Activated CD8-positive, alpha-beta memory T cell treated with anti-CD3 and anti-CD28 coated beads, Interleukin-2, amount 10 ng/mL, durations not matched to agents 7 days and 5 days (primary cell): ENCODE measurements around the gene MXD1. TPM values are rescaled to one million over a fixed set of nuclear protein-coding genes. Genes with fewer than 3 reads are reported as not detected.
A peak's percentile ranks its signal among the peaks of the same experiment; 100 is the strongest.
"Not testable (repeated sequence)": the region's sequence is repeated elsewhere in the genome, so short reads cannot be mapped to it uniquely, and the experiment has no call there.

ENCODE experiments used
- ATAC-seq: fragments of 150-1000 bp; cut with Tn5 transposase; one replicate; pipeline ENCODE4 v1.10.0; 2021; ENCODE audit warnings: moderate library complexity
- CTCF ChIA-PET: fragments of 350-600 bp; sonication (Branson Sonifier 250); formaldehyde crosslinking; loops from one replicate; lab custom pipeline; 2021; ENCODE audit warnings: antibody characterized with exemption; lab: Charles Lee
- DNase-seq: peaks from one replicate; pipeline ENCODE4 v3.0.0-alpha.2; 2020
- H3K27ac Mint-ChIP-seq: one replicate; pipeline ENCODE4 v1.8.0; 2021; ENCODE audit warnings: mild to moderate bottlenecking, mixed read lengths
- H3K27me3 Mint-ChIP-seq: one replicate; pipeline ENCODE4 v1.8.0; 2021; ENCODE audit warnings: mixed read lengths
- H3K36me3 Mint-ChIP-seq: one replicate; pipeline ENCODE4 v1.8.0; 2021; ENCODE audit warnings: mild to moderate bottlenecking, mixed read lengths
- H3K4me1 Mint-ChIP-seq: one replicate; pipeline ENCODE4 v1.8.0; 2021; ENCODE audit warnings: mixed read lengths
- H3K4me3 Mint-ChIP-seq: one replicate; pipeline ENCODE4 v1.8.0; 2021; ENCODE audit warnings: mild to moderate bottlenecking, moderate library complexity, mixed read lengths
- H3K9me3 Mint-ChIP-seq: one replicate; pipeline ENCODE4 v1.8.0; 2022; ENCODE audit warnings: low read depth, mixed read lengths
- total RNA-seq, 2 experiments: library from RNA; stranded (reverse); gene quantifications; one replicate each; pipeline ENCODE4 v1.2.3, GENCODE V29; 2021

MXD1 gene
- total RNA-seq, 2 experiments from 2014 or later: 19.3 to 22.3 TPM

DNA sequence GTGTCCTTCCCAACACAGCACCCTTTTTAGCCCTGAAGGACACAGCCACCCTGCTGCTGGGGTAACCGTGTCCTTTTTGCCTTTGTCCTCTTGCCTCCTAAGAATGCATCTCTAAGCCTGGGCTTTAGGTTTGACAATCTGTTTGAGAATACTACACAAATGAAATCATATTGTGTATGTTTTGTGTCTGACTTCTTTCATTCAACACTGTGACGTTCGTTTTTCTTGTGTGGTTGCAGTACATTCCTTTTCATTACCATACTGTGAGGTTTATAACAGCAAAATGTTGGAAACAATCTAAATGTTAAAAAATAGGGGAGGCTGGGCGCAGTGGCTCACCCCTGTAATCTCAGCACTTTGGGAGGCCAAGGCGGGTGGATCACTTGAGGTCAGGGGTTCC lies 35.3 kb downstream of the MXD1 start:
- Mint-ChIP-seq H3K4me1 (peaks cover 31% of the 10 kb centered on the region), H3K27me3 (peaks cover under 1% of the 10 kb centered on the region), H3K27ac (no peak overlapping the region), H3K4me3 (no peak overlapping the region), H3K36me3 (peaks cover 2% of the 10 kb centered on the region), H3K9me3 (no peaks in the 10 kb centered on the region)
- ATAC-seq (no peak), DNase-seq (peak; percentile 38)
- CTCF ChIA-PET: interaction anchor here (0.6 kb wide), 1 partner anchor 64 kb away, joined by 3 read pairs; no protein-coding TSS in a partner anchor

DNA sequence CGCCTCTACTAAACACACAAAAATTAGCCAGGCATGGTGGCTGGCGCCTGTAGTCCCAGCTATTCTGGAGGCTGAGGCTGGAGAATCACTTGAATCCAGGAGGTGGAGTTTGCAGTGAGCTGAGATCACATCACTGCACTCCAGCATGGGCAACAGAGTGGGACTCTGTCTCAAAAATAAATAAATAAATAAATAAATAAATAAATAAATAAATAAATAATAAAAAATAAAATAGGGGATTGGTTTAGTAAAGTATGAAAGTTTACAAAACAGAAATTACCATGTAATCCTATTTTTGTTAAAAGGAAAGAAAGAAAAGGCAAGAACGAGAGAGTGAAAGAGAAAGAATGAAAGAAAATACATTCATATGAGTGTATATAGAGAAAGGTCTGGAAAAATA lies 35.8 kb downstream of the MXD1 start:
- not testable (repeated sequence) for ATAC-seq, DNase-seq

GRCh38 chr2:69952336-69953115 lies 37.6 kb downstream of the MXD1 start:
- ATAC-seq (no peak), DNase-seq (peak; percentile 27)
- Mint-ChIP-seq H3K9me3 (no peaks in the 10 kb centered on the region), H3K4me1 (peaks cover 9% of the 10 kb centered on the region), H3K27ac (peak overlapping the region; percentile 56), H3K4me3 (no peak overlapping the region), H3K36me3 (no peaks in the 10 kb centered on the region), H3K27me3 (peaks cover 23% of the 10 kb centered on the region)
- CTCF ChIA-PET: interaction anchor here (1.1 kb wide), 1 partner anchor 119 kb away, joined by 3 read pairs; no protein-coding TSS in a partner anchor

More for the DNA sequence above, 35.8 kb downstream of the MXD1 start:
- not testable (repeated sequence) for H3K27ac Mint-ChIP-seq, H3K36me3 Mint-ChIP-seq, H3K27me3 Mint-ChIP-seq, H3K9me3 Mint-ChIP-seq, H3K4me3 Mint-ChIP-seq
- CTCF ChIA-PET: interaction anchor here (0.6 kb wide), 1 partner anchor 64 kb away, joined by 3 read pairs; no protein-coding TSS in a partner anchor
- peaks cover 26% of the 10 kb centered on the region for H3K4me1 Mint-ChIP-seq

GRCh38 chr2:69954084-69954483 lies 39.2 kb downstream of the MXD1 start:
- CTCF ChIA-PET: no interaction called here
- Mint-ChIP-seq H3K4me3 (no peak overlapping the region), H3K36me3 (no peaks in the 10 kb centered on the region), H3K9me3 (no peaks in the 10 kb centered on the region), H3K27me3 (peaks cover 26% of the 10 kb centered on the region), H3K27ac (no peak overlapping the region), H3K4me1 (peaks cover 11% of the 10 kb centered on the region)
- ATAC-seq (no peak), DNase-seq (no peak)

GRCh38 chr2:69955029-69955428 lies 40.1 kb downstream of the MXD1 start:
- peaks cover 31% of the 10 kb centered on the region for H3K27me3 Mint-ChIP-seq
- CTCF ChIA-PET: interaction anchor here (0.7 to 1.5 kb wide), 3 partner anchors 8 to 116 kb away, joined by 3 read pairs; no protein-coding TSS in a partner anchor
- H3K36me3 Mint-ChIP-seq: no peaks in the 10 kb centered on the region
- no peak overlapping the region for H3K27ac Mint-ChIP-seq
- H3K4me3 Mint-ChIP-seq: no peak overlapping the region
- no peaks in the 10 kb centered on the region for H3K9me3 Mint-ChIP-seq
- no peak for DNase-seq
- peaks cover 10% of the 10 kb centered on the region for H3K4me1 Mint-ChIP-seq
- no peak for ATAC-seq

DNA sequence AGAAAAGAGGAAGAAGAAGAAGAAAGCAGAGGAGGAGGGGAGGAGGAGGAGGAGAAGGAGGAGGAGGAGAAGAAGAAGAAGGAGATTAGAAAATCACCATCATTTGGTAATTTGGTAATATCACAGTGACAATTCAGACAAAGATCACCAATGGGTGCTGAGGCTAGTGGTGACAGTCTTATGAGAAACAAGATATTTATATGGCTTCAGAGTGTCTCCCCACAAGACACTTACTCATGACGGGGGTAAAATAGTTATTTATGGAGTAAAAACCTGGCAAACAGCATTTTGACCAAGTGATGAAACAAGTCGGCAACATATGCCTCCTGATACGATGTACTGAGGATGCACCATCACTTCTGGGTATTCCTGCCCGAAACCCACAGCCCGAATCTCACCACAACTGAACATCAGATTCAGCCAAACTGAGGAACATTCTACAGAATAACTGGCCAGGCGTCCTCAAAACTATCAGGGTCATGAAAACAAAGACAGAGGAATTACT lies 41.6 kb downstream of the MXD1 start:
- DNase-seq: no peak
- Mint-ChIP-seq H3K36me3 (no peaks in the 10 kb centered on the region), H3K27me3 (peaks cover 31% of the 10 kb centered on the region), H3K4me3 (no peak overlapping the region), H3K4me1 (peaks cover 10% of the 10 kb centered on the region), H3K9me3 (no peaks in the 10 kb centered on the region), H3K27ac (no peak overlapping the region)
- CTCF ChIA-PET: no interaction called here
- ATAC-seq: no peak

DNA sequence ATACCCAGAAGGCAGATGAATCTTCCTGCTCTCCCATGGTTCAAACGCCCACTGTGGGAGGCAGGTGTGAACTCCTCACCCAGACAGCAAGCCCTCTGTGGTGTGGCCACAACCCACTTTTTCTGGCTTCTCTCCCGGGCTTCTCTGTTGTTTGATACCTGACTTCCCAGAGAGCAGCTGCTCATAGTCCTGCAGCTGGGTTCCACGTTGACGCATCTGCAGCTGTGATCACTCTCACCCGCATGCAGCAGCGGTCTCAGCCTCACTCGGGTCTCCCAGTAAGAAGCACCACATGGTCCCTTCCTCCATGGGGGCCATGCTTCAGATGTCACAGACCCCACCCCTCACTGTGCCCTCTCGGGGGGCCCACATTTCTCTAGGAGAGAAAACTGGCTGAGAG lies 43.1 kb downstream of the MXD1 start:
- H3K27ac Mint-ChIP-seq: no peak overlapping the region
- peaks cover 31% of the 10 kb centered on the region for H3K27me3 Mint-ChIP-seq
- H3K4me1 Mint-ChIP-seq: peaks cover 9% of the 10 kb centered on the region
- H3K4me3 Mint-ChIP-seq: no peak overlapping the region
- DNase-seq: no peak
- no peaks in the 10 kb centered on the region for H3K9me3 Mint-ChIP-seq
- CTCF ChIA-PET: interaction anchor here (1.1 kb wide), 1 partner anchor 181 kb away, joined by 3 read pairs; no protein-coding TSS in a partner anchor
- no peaks in the 10 kb centered on the region for H3K36me3 Mint-ChIP-seq
- peak; percentile 36 for ATAC-seq

DNA sequence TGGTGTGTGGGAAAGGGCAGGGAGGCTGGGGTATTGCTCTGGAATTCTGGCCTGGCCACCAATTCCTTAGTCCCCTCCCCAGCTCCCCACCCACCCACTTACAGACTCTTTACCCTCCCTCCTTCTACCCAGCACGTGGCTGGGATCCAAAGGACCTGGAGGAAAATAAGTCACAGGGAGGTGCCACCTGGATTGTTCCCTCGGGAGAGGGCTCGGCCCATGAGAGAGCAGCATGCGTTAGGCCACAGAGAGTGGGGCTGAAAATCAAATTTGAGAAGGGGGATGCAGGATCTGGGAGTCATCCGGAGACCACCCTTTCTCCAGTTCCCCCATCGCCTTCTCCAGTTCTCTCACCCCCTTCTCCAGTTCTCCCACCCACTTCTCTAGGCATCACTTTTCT lies 43.6 kb downstream of the MXD1 start:
- CTCF ChIA-PET: interaction anchor here (1.1 to 1.2 kb wide), 2 partner anchors 113 to 180 kb away, joined by 3 read pairs; no protein-coding TSS in a partner anchor
- Mint-ChIP-seq H3K9me3 (no peaks in the 10 kb centered on the region), H3K4me3 (no peak overlapping the region), H3K4me1 (peaks cover 9% of the 10 kb centered on the region), H3K36me3 (no peaks in the 10 kb centered on the region), H3K27ac (no peak overlapping the region), H3K27me3 (peaks cover 31% of the 10 kb centered on the region)
- no peak for DNase-seq
- no peak for ATAC-seq

DNA sequence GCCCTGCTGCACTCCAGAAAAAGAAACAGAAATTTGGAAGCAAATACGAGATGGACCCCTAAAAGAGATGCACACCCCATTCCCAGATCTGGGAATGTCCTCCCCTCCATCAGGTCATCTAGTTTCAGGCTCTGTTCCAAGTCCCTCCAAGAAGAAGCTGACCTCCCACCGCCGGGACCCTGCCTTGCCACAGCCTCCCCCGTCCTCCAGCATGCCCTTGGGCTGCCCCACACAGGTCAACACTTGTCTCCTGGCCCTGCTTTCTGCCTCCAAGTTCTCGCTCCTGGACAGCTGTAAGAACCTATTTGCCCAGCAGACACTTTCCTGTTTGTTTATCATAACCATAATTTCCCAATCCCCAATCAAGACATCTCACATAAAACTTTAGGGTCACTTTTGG lies 44.5 kb downstream of the MXD1 start:
- Mint-ChIP-seq H3K27ac (no peak overlapping the region), H3K4me1 (peaks cover 9% of the 10 kb centered on the region), H3K9me3 (no peaks in the 10 kb centered on the region), H3K4me3 (no peak overlapping the region), H3K27me3 (peaks cover 31% of the 10 kb centered on the region), H3K36me3 (no peaks in the 10 kb centered on the region)
- CTCF ChIA-PET: interaction anchor here (1.2 kb wide), 1 partner anchor 112 kb away, joined by 3 read pairs; no protein-coding TSS in a partner anchor
- DNase-seq (no peak), ATAC-seq (no peak)

- CTCF ChIA-PET: interaction anchor here (0.8 kb wide), 1 partner anchor 13 kb away, joined by 3 read pairs; no protein-coding TSS in a partner anchor
- H3K4me1 Mint-ChIP-seq: peaks cover 11% of the 10 kb centered on the region
- ATAC-seq: no peak
- H3K36me3 Mint-ChIP-seq: no peaks in the 10 kb centered on the region
- H3K4me3 Mint-ChIP-seq: no peak overlapping the region
- DNase-seq: no peak
- H3K27me3 Mint-ChIP-seq: peaks cover 25% of the 10 kb centered on the region
- H3K27ac Mint-ChIP-seq: no peak overlapping the region
- no peaks in the 10 kb centered on the region for H3K9me3 Mint-ChIP-seq
Observed at GRCh38 chr2:69960821-69961220, 45.9 kb downstream of the MXD1 start.

GRCh38 chr2:69961496-69961895 lies 46.6 kb downstream of the MXD1 start, which contains the start of gene ASPRV1:
Gene ASPRV1 (minus strand): TSS chr2:69961631. CDS start chr2:69961436, 195 bp downstream.
- Mint-ChIP-seq H3K27ac (no peak within 1 kb of the TSS), H3K9me3 (no peaks in the 10 kb centered on the region), H3K27me3 (peaks cover 18% of the 10 kb centered on the region), H3K4me1 (peaks cover 11% of the 10 kb centered on the region), H3K4me3 (no peak within 1 kb of the TSS), H3K36me3 (no peaks in the 10 kb centered on the region)
- DNase-seq (no peak), ATAC-seq (no peak)
- CTCF ChIA-PET: no interaction called here

DNA sequence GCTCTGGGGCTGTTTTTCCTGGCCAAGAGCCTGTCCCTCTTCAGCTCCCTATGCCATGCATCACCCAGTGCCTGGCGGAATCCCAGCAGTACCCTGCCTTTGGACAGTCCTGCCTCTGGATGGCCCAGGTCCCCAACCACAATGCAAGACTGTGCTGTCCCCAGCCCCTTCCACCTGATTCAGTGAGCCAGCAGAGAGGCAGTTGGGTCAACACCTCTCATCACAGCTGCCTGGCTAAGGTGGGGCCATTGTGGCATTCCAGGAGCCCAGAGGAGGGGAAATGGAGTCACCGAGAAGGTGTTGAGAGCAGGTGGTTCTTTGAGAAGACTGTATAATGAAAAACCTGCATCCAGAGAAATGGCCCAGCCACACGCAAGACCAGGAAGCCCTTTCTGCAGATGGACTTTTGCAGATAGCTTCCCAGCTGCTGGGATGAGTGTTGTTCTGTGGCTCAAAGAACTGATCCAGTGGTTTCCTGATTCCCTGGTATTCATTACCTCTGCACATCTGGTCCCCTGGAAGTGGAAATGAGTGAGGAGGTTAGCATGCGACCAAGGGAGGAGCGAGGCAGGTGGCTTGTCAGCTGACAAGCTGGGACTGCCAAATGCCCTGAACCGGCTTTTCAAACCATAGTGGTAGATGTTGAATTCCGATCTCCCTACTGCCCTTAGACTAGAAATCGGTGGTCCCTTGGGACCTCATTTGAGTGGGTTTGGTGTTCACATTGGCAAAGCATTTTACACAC lies 48.2 kb downstream of the MXD1 start:
- Mint-ChIP-seq H3K4me1 (peaks cover 4% of the 10 kb centered on the region), H3K27me3 (peaks cover 5% of the 10 kb centered on the region), H3K9me3 (no peaks in the 10 kb centered on the region), H3K27ac (no peak overlapping the region), H3K4me3 (no peak overlapping the region), H3K36me3 (no peaks in the 10 kb centered on the region)
- DNase-seq (no peak), ATAC-seq (no peak)
- CTCF ChIA-PET: interaction anchor here (1.0 kb wide), 1 partner anchor 228 kb away, joined by 3 read pairs; the partner anchor contains the start of gene C2orf42

DNA sequence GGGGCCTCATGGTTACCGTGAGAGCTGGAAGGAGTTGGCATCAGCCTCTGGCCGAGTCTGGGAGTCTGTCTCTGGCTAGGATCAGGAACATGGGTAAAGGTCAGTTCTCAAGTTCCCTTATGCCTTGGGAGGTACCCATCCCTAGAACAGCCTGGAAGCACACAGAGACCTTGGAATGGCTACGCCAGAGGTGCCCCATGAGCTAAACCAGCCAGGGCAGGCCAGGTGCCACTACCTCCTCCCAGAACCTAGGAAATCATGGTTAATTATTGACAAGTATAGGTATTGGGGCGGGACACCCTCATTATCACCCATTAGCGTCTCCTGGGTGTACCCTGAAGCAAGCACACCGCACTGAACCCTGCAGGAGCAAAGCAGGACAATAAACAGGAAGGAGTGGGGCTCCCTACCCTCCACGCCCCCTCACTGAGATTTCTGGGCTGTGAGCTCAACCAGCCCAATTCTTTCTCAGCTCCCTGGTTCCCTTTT lies 49.5 kb downstream of the MXD1 start:
- Mint-ChIP-seq H3K9me3 (no peaks in the 10 kb centered on the region), H3K27ac (no peak overlapping the region), H3K4me3 (no peak overlapping the region), H3K4me1 (peaks cover 2% of the 10 kb centered on the region), H3K36me3 (no peaks in the 10 kb centered on the region), H3K27me3 (peaks cover 2% of the 10 kb centered on the region)
- CTCF ChIA-PET: interaction anchor here (1.0 kb wide), 1 partner anchor 227 kb away, joined by 3 read pairs; the partner anchor contains the start of gene C2orf42
- ATAC-seq: no peak
- no peak for DNase-seq
